NCI-H2081 (cell line): ENCODE results near the gene GMDS.

ENCODE experiments used
- DNase-seq, 2 experiments: peaks; one replicate each; lab custom pipeline; 2025; lab: John Stamatoyannopoulos, UW

Gene GMDS

DNA sequence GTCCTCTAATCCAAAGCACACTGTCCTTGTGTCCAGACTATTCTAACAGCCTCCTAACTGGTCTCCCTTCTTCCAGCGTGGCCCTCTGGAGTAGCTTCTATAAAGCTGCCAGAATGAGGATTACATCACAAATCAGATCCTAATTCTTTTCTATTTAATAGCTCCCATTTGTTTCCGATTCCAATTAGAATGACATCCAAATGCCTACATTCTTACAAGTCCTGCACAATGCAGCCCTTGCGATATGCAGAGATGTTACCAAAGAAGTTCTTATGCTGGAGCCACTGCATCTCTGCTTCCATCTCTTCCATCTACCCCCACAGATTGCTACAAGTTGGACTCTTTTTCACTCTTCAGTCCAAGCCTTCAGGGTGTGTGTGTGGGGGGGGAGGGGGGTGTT is 40.0 kb downstream of the GMDS start:
- no peak for DNase-seq

DNA sequence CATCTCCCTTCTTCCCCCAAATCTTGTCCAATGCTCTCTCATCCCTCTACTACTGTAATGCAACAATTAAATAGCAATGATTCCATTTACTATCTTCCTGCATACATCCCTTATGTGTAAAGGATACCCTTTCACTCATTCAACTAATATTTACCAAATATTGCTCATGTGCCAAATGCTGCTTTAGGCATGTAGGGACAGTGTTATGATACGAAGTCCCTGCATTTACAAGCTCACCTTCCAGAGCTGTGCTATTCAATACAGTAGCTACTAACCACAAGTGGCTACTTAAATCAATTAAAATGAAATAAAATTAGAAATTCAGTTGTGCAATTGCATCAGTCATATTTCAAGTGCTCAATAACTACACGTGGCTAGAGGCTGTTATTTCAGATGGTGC is 41.1 kb downstream of the GMDS start:
- peak in 1 of 2 experiments; percentile 30 for DNase-seq

DNA sequence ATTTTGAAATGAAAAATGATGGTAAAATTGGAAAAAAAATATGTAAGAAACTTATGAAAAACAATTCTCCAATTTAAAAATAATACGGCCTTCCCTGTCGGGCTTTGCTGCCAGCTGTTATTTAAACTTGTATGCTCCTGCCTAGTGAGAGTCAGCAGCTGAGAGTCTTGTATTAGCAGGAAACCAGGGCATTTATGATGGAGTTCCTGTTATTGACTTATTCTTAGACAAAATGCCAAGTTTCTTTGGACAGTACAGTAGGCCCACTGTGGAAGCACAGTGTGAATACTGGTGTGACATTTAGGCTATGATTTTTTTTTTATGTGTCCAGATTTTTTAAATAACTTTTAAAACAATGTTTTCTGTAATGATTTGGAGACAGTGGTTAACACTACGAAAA is 42.1 kb downstream of the GMDS start:
- DNase-seq = peak in 1 of 2 experiments; percentile 4

DNA sequence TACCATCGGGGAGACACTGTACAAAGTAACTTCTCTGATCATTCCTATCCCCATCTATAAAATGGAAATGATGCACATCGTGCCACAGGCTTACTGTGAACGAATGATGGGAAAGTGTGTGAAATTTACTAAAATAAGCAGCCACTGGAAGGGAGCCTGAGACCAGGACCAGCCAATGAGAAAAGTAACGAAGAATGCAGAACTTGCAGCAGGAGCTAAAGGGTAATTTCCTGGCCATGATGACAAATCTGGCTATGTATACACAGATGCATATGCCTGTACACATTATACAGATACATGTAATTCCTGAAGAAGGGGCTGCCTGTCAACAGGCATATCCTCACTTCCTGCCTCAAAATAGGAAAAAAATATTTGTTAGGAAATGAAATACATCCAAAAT is 47.4 kb downstream of the GMDS start:
- DNase-seq = no peak

DNA sequence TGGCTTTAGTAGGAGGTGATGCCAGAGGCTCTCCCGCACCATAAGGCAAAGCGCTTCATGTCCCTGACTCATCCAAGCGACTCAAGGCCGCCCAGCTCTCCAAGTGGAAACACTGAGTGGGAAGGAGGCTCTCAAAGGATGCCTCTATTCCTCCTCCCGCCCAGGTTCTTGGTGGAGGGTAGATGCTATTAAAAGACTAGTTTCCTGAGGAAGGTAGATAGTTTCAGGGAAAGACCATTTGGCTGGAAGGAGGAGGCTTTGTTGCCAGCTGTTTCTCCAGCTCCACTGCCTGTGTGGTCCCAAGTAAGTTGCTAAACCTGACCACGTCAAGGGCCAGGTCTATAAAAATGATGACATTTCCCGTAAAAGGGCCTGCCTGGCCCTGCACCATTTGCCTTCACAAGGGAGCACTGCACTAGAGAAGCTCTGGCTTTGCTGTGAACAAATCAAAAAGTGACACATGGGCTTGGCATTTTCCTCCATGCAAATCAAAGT is 48.2 kb downstream of the GMDS start:
- DNase-seq = no peak

DNA sequence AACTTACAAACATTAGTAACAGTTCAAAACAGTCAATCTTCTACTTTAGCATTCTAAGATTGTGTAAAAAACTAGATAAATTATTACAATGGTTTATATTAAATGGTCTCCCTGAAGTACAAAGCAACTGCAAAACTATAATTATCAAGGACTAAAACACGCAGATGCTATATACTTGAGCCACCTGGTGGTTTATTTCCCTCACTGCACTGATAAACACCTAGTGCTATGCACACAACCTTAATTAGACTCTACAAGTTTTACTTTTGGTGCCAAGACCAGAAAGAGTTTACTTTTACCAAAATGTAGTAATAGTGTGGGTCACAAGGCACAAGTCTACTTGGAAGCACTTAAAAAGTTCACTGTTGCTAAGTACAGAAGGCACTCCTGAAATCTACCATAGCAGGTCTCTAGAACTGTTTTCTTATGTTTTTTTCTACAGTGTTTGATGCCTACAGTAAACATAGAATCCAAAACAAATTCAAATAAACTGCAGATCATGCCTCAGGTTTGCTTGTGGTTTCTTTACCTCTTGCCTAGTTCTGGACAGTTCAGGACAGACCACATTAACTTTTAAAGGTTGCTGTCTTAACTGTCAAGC is 49.2 kb downstream of the GMDS start:
- DNase-seq = peak; percentile 53 to 72

DNA sequence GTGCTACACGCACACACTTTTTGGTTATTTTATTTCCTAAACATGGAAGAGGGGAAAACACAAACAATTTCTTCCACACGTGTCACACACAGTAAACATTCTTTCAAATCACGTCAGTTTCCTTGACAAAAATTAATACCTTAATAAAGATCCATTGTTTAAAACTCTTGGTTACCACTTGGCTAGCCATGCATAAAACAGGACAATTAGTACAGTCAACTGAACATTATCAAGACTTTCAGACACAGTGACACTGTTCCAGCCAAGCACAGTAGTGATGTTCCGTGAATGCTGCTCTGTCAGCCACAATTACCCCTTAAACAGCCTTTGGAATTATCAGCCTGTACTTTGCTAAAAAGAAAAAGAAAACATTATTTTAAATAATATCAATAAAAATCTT is 50.8 kb downstream of the GMDS start:
- no peak for DNase-seq

DNA sequence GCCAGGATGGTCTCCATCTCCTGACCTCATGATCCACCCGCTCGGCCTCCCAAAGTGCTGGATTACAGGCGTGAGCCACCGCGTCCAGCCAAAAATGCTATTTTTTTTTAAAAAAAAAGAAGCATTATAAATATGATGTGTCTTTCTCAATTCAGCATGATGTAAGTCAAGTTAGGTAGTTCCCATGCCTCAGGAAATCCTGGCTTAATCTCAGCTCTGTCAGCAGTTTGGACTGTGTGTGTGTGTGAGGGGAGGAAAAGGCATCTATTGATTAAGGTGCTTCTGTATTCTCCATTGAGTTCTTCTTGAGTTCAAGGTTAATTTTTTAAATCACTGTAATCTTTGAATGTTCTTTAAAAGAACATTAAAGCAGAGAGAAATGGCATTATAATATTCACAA is 51.5 kb downstream of the GMDS start:
- no peak for DNase-seq

DNA sequence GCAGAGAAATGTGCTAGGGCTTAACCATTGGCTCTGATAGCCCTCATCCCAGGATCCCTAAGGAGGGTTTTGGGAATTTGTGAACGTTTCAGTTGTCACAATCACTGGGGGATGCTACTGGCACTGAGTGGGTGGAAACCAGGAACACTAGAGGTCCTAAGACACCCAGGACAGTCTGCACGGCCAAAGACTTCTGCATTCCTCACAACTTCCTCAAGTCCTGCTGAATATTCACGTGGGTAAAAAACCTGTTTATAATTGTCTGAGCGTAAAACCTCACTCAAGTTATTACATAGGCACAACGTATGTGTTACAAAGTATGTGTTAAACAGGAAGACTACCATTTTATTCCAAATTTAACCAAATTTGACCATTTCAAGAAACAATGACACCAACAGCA is 52.4 kb downstream of the GMDS start:
- DNase-seq = no peak

DNA sequence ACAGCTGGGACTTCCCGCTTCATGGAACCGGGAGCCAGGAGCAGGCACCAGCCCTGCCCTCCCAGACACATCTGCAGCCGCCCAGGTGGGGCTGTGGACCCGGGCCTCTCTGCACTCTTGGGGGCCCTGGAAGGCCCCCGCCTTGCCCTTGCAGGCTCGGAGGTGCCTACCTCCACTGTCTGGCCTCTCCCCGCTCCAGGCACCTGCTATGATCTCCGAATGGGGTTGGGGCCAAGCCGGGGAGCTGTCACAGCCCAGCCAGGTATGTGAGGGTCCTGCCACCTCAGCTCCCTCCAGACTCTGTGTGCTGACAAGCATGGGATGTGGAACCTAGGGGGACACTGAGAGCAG is 54.0 kb downstream of the GMDS start:
- no peak for DNase-seq

DNA sequence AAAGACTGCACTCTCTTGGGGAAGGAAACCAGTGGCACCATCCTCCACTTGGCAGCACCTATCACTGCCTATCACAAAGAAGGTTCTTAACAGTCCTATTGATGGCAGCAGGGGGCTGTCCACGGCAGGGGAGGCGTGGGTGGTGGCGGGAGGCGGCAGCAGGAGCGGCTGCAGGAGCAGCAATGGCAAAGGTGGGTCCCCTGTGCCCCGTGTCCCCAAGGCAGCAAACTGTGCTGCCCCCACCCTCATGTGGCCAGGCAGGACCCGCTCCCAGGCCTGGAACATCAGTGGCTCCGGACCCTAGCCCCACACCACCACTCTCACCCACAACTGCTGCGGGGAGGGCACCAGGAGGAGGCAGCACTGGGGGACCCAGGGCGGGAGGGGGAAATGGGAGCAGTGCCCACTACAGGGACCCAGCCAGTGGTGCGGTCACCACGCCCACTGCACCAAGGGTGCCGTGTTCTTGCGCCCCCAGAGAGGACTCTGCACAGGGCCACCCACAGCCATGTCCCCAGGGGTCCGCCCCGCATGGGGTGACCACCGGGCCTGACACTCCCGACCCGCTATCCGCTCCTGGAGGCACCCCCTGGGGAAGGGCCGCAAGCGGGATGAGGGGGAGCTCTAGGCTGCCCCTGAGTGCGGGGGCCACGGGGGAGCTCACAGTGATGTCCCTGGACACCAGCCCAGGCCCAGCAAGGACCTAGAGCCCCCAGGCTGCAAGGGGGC is 54.6 kb downstream of the GMDS start:
- no peak for DNase-seq

DNA sequence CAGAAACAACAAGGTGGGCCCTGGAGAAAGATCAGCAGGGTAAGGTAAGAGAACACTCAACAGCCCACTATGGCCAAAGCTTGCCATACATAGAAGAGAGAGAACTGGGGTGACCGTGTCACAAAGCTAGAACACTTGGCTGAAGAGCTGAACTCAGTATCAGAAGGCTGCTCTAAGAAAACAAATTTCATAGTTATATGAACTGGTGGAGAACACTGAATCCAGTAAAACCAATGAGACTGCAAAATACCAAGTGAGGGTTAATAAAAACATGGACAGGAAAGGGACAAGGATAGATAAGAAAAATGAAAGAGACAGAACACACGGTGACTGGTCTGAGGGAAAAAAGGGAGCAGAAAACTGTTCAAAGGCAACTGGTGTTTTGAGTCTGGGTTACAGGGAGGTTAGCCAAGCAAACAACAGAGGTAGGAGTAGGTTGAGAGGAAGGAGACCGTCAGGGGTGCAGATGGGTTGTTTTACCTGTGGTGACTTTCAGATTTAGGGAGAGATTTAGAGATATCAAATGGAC is 56.5 kb downstream of the GMDS start:
- DNase-seq = no peak

DNA sequence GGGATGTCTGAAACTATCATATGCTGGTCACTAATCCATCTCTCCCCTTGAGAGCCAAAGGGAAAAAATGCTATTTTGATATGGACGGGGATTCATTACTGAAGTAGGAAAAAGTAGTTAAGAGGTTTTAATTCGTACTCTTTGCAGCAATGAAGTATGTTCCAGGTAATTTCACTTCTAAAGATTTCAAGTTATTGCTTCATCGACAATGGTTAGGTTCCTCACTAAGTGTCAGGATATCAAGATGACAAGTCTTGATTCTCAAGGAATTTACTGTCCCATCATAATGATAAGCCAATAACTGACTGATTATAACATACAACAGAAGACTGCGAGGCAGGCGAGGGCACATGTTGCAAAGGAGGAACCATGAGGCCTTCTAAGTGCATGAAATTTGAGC is 57.0 kb downstream of the GMDS start:
- no peak for DNase-seq

DNA sequence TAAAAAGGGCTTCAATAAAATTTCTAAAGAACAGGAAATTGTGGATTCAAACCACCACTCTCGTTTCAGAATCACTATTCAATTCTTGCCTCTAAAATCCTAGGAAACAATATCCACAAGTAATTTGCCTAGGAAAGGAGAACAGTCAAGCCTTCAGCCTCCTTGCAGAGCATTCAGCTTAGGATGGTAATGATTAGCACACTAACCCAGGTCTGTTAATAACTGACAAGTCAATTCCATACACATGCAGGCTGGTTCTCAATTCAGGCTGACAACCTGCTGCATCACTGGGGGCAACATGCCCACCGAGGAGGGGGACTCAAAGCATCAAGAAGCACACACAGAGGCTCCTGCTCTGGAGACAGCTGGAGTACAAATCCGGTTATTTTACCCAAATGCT is 57.6 kb downstream of the GMDS start:
- no peak for DNase-seq

DNA sequence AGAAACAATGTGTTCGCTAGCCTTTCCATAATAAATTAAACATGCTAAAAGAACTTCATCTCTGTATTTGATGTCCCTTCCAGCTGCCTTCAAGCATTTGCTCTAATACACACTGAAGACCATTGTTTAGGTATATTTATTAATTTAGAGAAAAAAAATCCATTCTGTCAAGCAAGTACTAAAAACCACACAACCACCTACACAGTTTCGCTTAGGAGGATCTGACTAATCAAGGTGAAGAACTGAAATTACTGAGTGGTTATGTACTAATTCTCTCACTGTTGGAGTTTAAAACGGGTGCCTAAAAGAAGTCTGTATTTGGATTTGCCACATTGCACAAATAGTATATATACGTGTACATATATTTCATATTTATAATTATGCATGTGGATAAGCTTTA is 58.9 kb downstream of the GMDS start:
- no peak for DNase-seq

DNA sequence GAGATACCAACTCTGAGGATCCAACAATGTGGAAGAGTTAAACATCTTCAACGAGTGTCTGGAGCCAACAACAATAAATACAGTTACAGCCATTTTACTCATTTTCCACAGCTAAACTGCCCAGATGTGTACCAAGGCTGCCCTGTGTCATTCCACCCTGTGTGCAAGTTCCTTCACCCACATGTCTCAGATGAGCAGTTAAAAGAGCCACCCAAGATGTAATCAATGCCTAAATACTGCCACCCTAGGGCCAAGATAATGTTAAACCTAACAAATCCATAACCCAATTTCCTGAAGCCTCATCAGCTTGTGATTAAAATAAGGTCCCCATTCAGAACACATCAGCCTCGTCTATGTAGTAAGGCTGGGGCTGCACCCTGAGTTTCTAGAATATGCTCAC is 59.9 kb downstream of the GMDS start:
- no peak for DNase-seq

DNA sequence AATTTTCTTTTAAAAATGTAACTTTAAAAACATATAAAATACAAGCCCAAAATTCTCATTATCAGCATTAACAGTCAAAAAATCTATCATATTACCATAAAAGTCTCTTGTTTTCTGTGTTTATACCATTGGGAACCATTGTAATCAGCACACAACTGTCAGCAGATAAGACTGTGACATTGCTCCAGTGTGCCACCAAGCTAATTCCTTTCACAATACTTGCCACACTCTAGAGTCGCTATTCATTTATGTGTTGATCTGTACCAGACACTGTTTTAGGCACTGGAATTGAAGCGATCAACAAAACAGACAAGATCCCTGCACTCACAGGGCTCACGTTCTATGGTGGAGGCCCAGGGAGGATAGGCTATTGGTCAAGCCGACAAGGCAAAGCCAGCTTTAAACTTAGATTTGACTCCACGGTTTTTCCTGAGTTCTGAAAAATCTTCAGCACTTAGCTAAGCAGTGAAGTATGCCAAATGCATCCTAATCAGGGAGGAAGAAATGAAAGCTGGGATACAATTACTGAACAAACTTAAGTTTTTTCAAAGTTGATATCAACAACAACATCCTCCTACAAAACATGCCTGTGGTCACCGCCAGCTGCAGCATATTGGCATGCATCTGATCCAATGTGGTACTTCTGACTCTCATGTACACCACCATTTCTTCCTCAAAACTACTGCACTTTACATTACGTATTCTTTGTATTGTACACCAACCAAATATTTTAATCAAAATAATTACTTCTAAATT is 60.5 kb downstream of the GMDS start:
- no peak for DNase-seq

DNA sequence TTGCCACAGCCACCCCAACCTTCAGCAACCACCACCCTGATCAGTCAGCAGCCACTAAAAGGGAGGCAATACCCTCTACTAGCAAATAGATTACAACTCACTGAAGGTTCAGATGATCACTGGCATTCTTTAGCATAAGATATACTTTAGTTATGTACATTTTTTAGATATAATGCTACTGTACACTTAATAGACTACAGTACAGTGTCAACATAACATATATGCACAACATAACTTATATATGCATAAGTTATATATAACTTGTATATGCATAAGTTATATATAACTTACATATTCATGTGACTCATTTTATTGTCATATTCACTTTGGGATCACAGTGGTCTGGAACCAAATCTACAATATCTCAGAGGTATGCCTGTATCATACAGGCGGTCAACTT is 61.7 kb downstream of the GMDS start:
- DNase-seq = no peak

DNA sequence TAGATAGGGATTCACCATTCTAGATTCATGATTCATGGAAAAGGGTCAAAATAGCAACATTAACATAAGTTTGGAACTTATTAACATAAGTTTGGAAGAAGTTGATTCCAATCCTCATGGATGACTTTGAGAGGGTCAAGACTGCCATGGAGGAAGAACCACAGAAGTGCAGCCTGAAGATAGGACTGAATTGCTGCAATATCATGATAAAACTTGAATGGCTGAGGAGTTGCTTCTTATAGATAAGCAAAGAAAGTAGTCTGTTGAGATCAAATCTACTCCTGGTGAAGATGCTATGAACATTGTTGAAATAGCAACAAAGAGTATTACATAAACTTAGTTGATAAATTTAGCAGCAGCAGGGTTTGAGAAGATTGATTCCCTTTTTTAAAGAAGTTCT is 62.2 kb downstream of the GMDS start:
- no peak for DNase-seq

DNA sequence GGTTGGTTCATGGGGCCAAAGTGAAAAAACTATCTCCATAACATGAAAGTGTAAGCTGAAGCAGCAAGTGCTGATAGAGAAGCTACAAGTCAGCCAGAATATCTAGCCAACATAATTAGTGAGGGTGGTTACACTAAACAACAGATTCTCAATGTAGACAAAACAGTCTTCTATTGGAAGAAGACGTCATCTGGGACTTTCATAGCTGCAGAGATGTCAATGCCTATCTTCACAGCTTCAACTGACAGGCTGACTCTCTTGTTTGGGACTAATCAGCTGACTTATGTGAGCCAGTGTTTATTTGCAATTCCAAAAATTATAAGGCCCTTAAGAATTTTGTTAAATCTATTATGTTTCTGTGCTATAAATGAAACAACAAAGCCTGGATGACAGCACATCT is 63.2 kb downstream of the GMDS start:
- DNase-seq = no peak

DNA sequence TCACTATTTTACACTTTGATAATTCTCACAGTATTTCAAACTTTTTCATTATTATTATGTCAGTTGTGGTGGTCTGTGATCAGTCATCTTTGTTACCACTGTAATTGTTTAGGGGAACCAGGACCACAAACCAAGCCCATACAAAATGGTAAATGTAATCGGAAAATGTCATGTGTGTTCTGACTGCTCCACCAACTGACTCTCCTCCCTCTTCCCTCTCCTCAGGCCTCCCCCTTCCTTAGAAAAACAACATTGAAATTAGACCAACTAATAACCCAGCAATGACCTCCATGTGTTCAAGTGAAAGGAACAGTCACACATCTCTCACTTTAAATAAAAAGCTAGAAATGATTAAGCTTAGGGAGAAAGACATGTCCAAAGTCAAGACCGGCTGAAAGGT is 63.8 kb downstream of the GMDS start:
- DNase-seq = no peak

DNA sequence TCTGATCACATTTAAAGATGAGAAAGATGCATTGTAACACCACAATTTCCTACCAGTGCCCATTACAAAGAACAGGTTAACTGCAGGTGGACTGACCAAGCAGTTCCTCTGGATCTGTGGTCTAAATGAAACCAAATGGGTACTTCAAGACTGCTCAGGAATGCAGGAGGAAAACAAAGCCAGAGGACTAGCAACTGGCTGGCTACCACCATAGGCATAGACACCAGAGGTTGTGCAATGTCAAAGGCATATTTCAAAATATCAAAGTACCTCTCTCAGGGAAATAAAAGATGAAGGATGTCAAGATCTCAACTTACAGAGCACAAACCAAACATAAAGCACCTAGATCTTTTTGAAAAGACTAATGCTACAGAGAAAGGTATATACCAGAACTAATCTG is 65.5 kb downstream of the GMDS start:
- no peak for DNase-seq

DNA sequence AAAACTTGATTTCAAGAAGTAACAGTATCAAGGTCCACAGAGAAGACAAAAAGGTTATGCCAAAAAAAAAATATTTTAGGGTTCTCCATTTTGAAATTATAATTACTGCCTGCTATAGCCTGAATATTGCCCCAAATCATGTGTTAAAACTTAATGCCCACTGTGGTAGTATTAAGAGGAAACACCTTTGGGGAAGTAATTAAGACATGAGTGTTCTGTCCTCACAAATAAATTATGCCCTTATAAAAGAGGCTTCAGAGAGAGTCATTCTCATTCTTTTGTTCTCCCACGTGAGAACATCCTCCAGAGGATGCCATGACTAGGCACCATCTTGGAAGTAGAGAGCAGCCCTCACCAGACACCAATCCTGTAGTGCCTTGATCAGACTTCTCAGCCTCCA is 66.2 kb downstream of the GMDS start:
- DNase-seq = no peak
